CD14-positive monocyte (primary cell): ENCODE data around the gene ARF5. TPM values are rescaled to one million over a fixed set of nuclear protein-coding genes. Genes with fewer than 3 reads are reported as not detected.

Experiments used
- DNase-seq, 3 donors: peaks; one replicate each; pipeline ENCODE4 v3.0.0-alpha.2; 2011 to 2022
- H2AFZ ChIP-seq: 2 replicates; pipeline ENCODE4 v1.6.0; 2012; ENCODE audit warnings: mild to moderate bottlenecking, low read depth, low read length, inconsistent platforms; ENCODE audit not compliant: insufficient read depth, poor library complexity, severe bottlenecking
- H3K27ac ChIP-seq, 2 donors: 1 replicate in 1 of 2; 2 replicates in 1 of 2; pipeline ENCODE4 v1.5.1; 2012 to 2013; ENCODE audit warnings: low read length in 2 of 2, control low read depth in 1 of 2, inconsistent platforms in 1 of 2, low read depth in 1 of 2, mild to moderate bottlenecking in 1 of 2
- H3K27me3 ChIP-seq, 2 donors: one replicate each; pipeline versions ENCODE4 v1.6.0 to v1.6.1; 2011 to 2013; ENCODE audit warnings: low read length in 2 of 2; ENCODE audit not compliant: control insufficient read depth in 2 of 2, insufficient read depth in 2 of 2
- H3K36me3 ChIP-seq, 2 donors: replicated peaks in 1 of 2; 1 replicate in 1 of 2; 2 replicates in 1 of 2; pipeline versions ENCODE4 v1.5.1 to v1.6.1; 2012 to 2013; ENCODE audit warnings: low read length in 2 of 2, control low read depth in 1 of 2, inconsistent platforms in 1 of 2, mild to moderate bottlenecking in 1 of 2; ENCODE audit not compliant: insufficient read depth in 2 of 2, control insufficient read depth in 1 of 2
- H3K4me1 ChIP-seq, 2 donors: 1 replicate in 1 of 2; 2 replicates in 1 of 2; pipeline versions ENCODE4 v1.5.1 to v1.6.1; 2012 to 2013; ENCODE audit warnings: low read length in 2 of 2, control low read depth in 1 of 2, inconsistent platforms in 1 of 2, mild to moderate bottlenecking in 1 of 2, moderate library complexity in 1 of 2; ENCODE audit not compliant: insufficient read depth in 2 of 2, control insufficient read depth in 1 of 2
- H3K4me2 ChIP-seq: replicated peaks from 2 replicates; pipeline ENCODE3; 2012; ENCODE audit warnings: low read length, moderate library complexity, mild to moderate bottlenecking; ENCODE audit not compliant: poor library complexity, severe bottlenecking; ENCODE audit errors: extremely low read depth
- H3K4me3 ChIP-seq, 3 experiments: fragments of 200-600 bp in 1 of 3; sonication (generic) in 1 of 3; replicated peaks in 1 of 3; 1 replicate in 2 of 3; 2 replicates in 1 of 3; pipeline ENCODE4 v1.5.1; 2011 to 2013; ENCODE audit warnings: low read length in 3 of 3, mild to moderate bottlenecking in 3 of 3, control low read depth in 2 of 3, low read depth in 2 of 3, inconsistent platforms in 1 of 3, moderate library complexity in 1 of 3
- H3K79me2 ChIP-seq: 2 replicates; pipeline ENCODE4 v1.6.0; 2012; ENCODE audit warnings: mild to moderate bottlenecking, control low read depth, inconsistent platforms, low read length, moderate library complexity; ENCODE audit not compliant: insufficient read depth
- H3K9ac ChIP-seq: 2 replicates; pipeline ENCODE4 v1.6.0; 2017; ENCODE audit warnings: low read length, mild to moderate bottlenecking; ENCODE audit not compliant: insufficient read depth, poor library complexity, severe bottlenecking
- H3K9me3 ChIP-seq, 2 donors: replicated peaks in 1 of 2; 1 replicate in 1 of 2; 2 replicates in 1 of 2; pipeline versions ENCODE4 v1.5.1 to v1.6.1; 2012 to 2013; ENCODE audit warnings: low read length in 2 of 2, control low read depth in 1 of 2; ENCODE audit not compliant: control insufficient read depth in 1 of 2, insufficient read depth in 1 of 2
- H4K20me1 ChIP-seq: 2 replicates; pipeline ENCODE4 v1.6.0; 2012; ENCODE audit warnings: mild to moderate bottlenecking, low read length, control low read depth, moderate library complexity; ENCODE audit not compliant: insufficient read depth
- H3K27ac Mint-ChIP-seq, 7 donors: one replicate each; pipeline ENCODE4 v1.8.0; 2020; ENCODE audit warnings: mild to moderate bottlenecking in 7 of 7, mixed read lengths in 7 of 7, moderate library complexity in 6 of 7, inconsistent platforms in 2 of 7
- H3K27me3 Mint-ChIP-seq, 3 donors: one replicate each; pipeline ENCODE4 v1.8.0; 2021 to 2022; ENCODE audit warnings: low read depth in 3 of 3, mild to moderate bottlenecking in 3 of 3, mixed read lengths in 3 of 3, moderate library complexity in 3 of 3, inconsistent platforms in 1 of 3
- H3K36me3 Mint-ChIP-seq, 2 donors: one replicate each; pipeline ENCODE4 v1.8.0; 2020; ENCODE audit warnings: mixed read lengths in 2 of 2, inconsistent platforms in 1 of 2, mild to moderate bottlenecking in 1 of 2
- H3K4me1 Mint-ChIP-seq: one replicate; pipeline ENCODE4 v1.8.0; 2020; ENCODE audit warnings: mild to moderate bottlenecking, mixed read lengths
- H3K4me3 Mint-ChIP-seq, 2 donors: one replicate each; pipeline ENCODE4 v1.8.0; 2020; ENCODE audit warnings: mild to moderate bottlenecking in 2 of 2, mixed read lengths in 2 of 2, moderate library complexity in 1 of 2
- H3K9me3 Mint-ChIP-seq, 7 donors: one replicate each; pipeline ENCODE4 v1.8.0; 2020 to 2022; ENCODE audit warnings: mixed read lengths in 7 of 7, mild to moderate bottlenecking in 6 of 7, moderate library complexity in 6 of 7, inconsistent platforms in 2 of 7
- WGBS: methylation state at CpG from one replicate; pipeline ENCODE4 v1.1.5; 2013; ENCODE audit warnings: missing lambda C conversion rate; ENCODE audit not compliant: insufficient coverage; 5-methylcytosine and 5-hydroxymethylcytosine counted together
- intact Hi-C, 2 donors: fragments of 100-400 bp; cut with micrococcal nuclease; formaldehyde crosslinking; loops; one replicate each; pipeline versions ENCODE4 v1.15.0 to v1.15.1; 2023
- polyA plus RNA-seq, 3 donors: library from polyadenylated mRNA; depleted of rRNA in 1 of 3; unstranded in 2 of 3; stranded (reverse) in 1 of 3; fragments of 300-500 nt in 2 of 3; fragments of >200 nt in 1 of 3; fragmentation: Illumina TruSeq in 2 of 3; gene quantifications; 1 replicate in 2 of 3; 2 replicates in 1 of 3; pipeline ENCODE4 v1.2.3, GENCODE V29; 2012 to 2021
- TF ChIP-seq, protein P1 (sequence below): fragments of 200-600 bp; IDR thresholded peaks from one replicate; pipeline ENCODE4 v1.8.0; 2022; ENCODE audit warnings: antibody characterized with exemption, mild to moderate bottlenecking

The ARF5 gene
- polyA plus RNA-seq, 3 donors: 278 to 408 (median 313) TPM

DNA sequence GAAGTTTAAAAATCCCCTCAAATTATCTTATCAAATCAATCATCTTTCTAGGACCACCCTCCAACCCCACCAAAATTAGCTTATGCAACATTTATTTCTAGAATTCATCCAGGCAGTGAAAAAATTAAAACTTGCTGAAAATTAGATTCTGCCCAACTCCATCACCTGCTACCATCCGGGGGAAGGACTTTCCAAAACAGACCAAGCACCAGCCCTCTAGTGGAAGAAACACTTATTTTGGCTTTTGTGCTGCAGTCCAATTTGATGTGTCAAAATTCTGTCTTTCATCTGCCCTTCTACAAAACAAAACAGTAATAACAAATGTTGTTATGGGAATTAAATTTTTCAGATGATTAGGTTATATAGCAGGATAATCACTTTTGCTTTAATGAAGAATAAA lies 38.0 kb upstream of the ARF5 start:
- TF ChIP-seq, protein P1, sequence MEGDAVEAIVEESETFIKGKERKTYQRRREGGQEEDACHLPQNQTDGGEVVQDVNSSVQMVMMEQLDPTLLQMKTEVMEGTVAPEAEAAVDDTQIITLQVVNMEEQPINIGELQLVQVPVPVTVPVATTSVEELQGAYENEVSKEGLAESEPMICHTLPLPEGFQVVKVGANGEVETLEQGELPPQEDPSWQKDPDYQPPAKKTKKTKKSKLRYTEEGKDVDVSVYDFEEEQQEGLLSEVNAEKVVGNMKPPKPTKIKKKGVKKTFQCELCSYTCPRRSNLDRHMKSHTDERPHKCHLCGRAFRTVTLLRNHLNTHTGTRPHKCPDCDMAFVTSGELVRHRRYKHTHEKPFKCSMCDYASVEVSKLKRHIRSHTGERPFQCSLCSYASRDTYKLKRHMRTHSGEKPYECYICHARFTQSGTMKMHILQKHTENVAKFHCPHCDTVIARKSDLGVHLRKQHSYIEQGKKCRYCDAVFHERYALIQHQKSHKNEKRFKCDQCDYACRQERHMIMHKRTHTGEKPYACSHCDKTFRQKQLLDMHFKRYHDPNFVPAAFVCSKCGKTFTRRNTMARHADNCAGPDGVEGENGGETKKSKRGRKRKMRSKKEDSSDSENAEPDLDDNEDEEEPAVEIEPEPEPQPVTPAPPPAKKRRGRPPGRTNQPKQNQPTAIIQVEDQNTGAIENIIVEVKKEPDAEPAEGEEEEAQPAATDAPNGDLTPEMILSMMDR: no peak
- Mint-ChIP-seq H3K4me3 (no peak overlapping the region), H3K27me3 (peaks cover 0 to 8% (median 3%) of the 10 kb centered on the region in 3 donors), H3K4me1 (no peaks in the 10 kb centered on the region), H3K9me3 (peaks cover 8 to 23% (median 21%) of the 10 kb centered on the region in 7 donors), H3K36me3 (no peaks in the 10 kb centered on the region), H3K27ac (no peak overlapping the region)
- H3K9me3 ChIP-seq: peaks cover 8 to 10% of the 10 kb centered on the region in 2 donors
- H3K9ac ChIP-seq: no peak overlapping the region
- H3K4me3 ChIP-seq: no peak overlapping the region
- H3K36me3 ChIP-seq: no peaks in the 10 kb centered on the region
- no peaks in the 10 kb centered on the region for H3K4me1 ChIP-seq
- no peak overlapping the region for H2AFZ ChIP-seq
- no peak overlapping the region for H3K4me2 ChIP-seq
- no peak for DNase-seq
- peaks cover 0 to 6% of the 10 kb centered on the region in 2 donors for H3K27me3 ChIP-seq
- H3K27ac ChIP-seq: no peak overlapping the region
- no peaks in the 10 kb centered on the region for H4K20me1 ChIP-seq
- intact Hi-C loops: no loop called here
- no CpG with 5 or more reads among the region's 1 CpG for WGBS
- no peaks in the 10 kb centered on the region for H3K79me2 ChIP-seq

DNA sequence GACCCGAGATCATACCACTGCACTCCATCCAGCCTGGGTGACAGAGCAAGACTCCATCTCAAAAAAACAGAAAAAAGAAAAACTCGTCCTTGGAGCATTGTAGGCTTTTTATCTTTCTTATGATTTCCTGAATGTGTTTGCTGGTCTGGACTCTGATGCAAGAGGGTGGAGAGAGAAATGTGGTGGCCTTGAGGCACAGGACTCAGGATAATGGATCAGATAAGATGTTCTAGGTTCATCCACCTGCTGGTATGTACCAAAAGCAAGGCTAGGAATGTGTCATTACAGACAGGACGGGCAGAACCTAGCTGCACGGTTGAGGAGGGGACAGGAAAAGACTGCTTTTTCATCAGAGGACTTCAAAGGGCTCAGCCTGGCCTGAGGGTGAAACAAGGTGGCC lies 36.3 kb upstream of the ARF5 start:
- Histone ChIP-seq H3K79me2 (no peaks in the 10 kb centered on the region), H2AFZ (no peak overlapping the region), H3K27me3 (peaks cover 0 to 6% of the 10 kb centered on the region in 2 donors), H3K4me3 (no peak overlapping the region), H4K20me1 (no peaks in the 10 kb centered on the region), H3K4me2 (no peak overlapping the region), H3K9ac (no peak overlapping the region), H3K36me3 (no peaks in the 10 kb centered on the region), H3K27ac (no peak overlapping the region), H3K4me1 (no peaks in the 10 kb centered on the region), H3K9me3 (no peaks in the 10 kb centered on the region)
- Mint-ChIP-seq H3K9me3 (peaks cover 7 to 11% (median 8%) of the 10 kb centered on the region in 7 donors), H3K27ac (no peak overlapping the region), H3K36me3 (no peaks in the 10 kb centered on the region), H3K4me1 (no peaks in the 10 kb centered on the region), H3K27me3 (peaks cover 0 to 8% (median 3%) of the 10 kb centered on the region in 3 donors), H3K4me3 (no peak overlapping the region)
- 100% methylated on average over 2 of the region's 4 CpGs for WGBS
- intact Hi-C loops: no loop called here
- DNase-seq: no peak
- TF ChIP-seq, protein P1: no peak
